ENCODE data around the gene PSMA4.
"Not testable (repeated sequence)": the region's sequence is repeated elsewhere in the genome, so short reads cannot be mapped to it uniquely, and the experiment has no call there.

PSMA4 gene

GRCh38 chr15:78533331-78533730 lies 6.9 kb upstream of the PSMA4 start:
- Histone ChIP-seq H3K9ac (ENCODE audit: low read length) (no peak overlapping the region), H3K27me3 (ENCODE audit: control insufficient read depth in 1 of 2, insufficient read depth in 2 of 2, low read length in 2 of 2) (no peaks in the 10 kb centered on the region), H3K36me3 (ENCODE audit: insufficient read depth, low read length) (no peaks in the 10 kb centered on the region), H3K9me3 (ENCODE audit: low read length) (no peaks in the 10 kb centered on the region), H3K4me3 (ENCODE audit: low read depth in 1 of 2, low read length in 2 of 2) (no peak overlapping the region), H3K4me1 (ENCODE audit: insufficient read depth, low read length) (no peaks in the 10 kb centered on the region), H3K27ac (ENCODE audit: low read depth, low read length) (no peak overlapping the region)

- H3K9me3 ChIP-seq (ENCODE audit: low read length) = no peaks in the 10 kb centered on the region
- no peak overlapping the region for H3K4me3 ChIP-seq (ENCODE audit: low read depth in 1 of 2, low read length in 2 of 2)
- H3K27ac ChIP-seq (ENCODE audit: low read depth, low read length) = no peak overlapping the region
- peaks cover 4% of the 10 kb centered on the region for H3K4me1 ChIP-seq (ENCODE audit: insufficient read depth, low read length)
- no peak overlapping the region for H3K9ac ChIP-seq (ENCODE audit: low read length)
- no peaks in the 10 kb centered on the region for H3K36me3 ChIP-seq (ENCODE audit: insufficient read depth, low read length)
- H3K27me3 ChIP-seq (ENCODE audit: control insufficient read depth in 1 of 2, insufficient read depth in 2 of 2, low read length in 2 of 2) = no peaks in the 10 kb centered on the region
Observed at GRCh38 chr15:78536134-78536533, 4.1 kb upstream of the PSMA4 start.

GRCh38 chr15:78537266-78537905 lies 2.9 kb upstream of the PSMA4 start:
- Histone ChIP-seq H3K27me3 (ENCODE audit: control insufficient read depth in 1 of 2, insufficient read depth in 2 of 2, low read length in 2 of 2) (no peaks in the 10 kb centered on the region), H3K36me3 (ENCODE audit: insufficient read depth, low read length) (peaks cover 3% of the 10 kb centered on the region), H3K9me3 (ENCODE audit: low read length) (no peaks in the 10 kb centered on the region), H3K4me3 (ENCODE audit: low read depth in 1 of 2, low read length in 2 of 2) (no peak overlapping the region), H3K4me1 (ENCODE audit: insufficient read depth, low read length) (peaks cover 13% of the 10 kb centered on the region), H3K9ac (ENCODE audit: low read length) (no peak overlapping the region), H3K27ac (ENCODE audit: low read depth, low read length) (no peak overlapping the region)

GRCh38 chr15:78538358-78538757 lies 1.9 kb upstream of the PSMA4 start:
- no peaks in the 10 kb centered on the region for H3K27me3 ChIP-seq (ENCODE audit: control insufficient read depth in 1 of 2, insufficient read depth in 2 of 2, low read length in 2 of 2)
- H3K27ac ChIP-seq (ENCODE audit: low read depth, low read length) = no peak overlapping the region
- no peak overlapping the region for H3K9ac ChIP-seq (ENCODE audit: low read length)
- H3K4me3 ChIP-seq (ENCODE audit: low read depth in 1 of 2, low read length in 2 of 2) = no peak overlapping the region
- H3K9me3 ChIP-seq (ENCODE audit: low read length) = no peaks in the 10 kb centered on the region
- peaks cover 17% of the 10 kb centered on the region for H3K4me1 ChIP-seq (ENCODE audit: insufficient read depth, low read length)
- H3K36me3 ChIP-seq (ENCODE audit: insufficient read depth, low read length) = peaks cover 12% of the 10 kb centered on the region

GRCh38 chr15:78539464-78540140 lies 642 bp upstream of the PSMA4 start:
- H3K4me3 ChIP-seq (ENCODE audit: low read depth in 1 of 2, low read length in 2 of 2) = peak overlapping the region; percentile 54 to 92
- peaks cover 14% of the 10 kb centered on the region for H3K36me3 ChIP-seq (ENCODE audit: insufficient read depth, low read length)

GRCh38 chr15:78540871-78541743 lies 863 bp downstream of the PSMA4 start:
- H3K9ac ChIP-seq (ENCODE audit: low read length) = peak overlapping the region; percentile 97
- peaks cover 28% of the 10 kb centered on the region for H3K36me3 ChIP-seq (ENCODE audit: insufficient read depth, low read length)
- H3K9me3 ChIP-seq (ENCODE audit: low read length) = no peaks in the 10 kb centered on the region
- H3K4me1 ChIP-seq (ENCODE audit: insufficient read depth, low read length) = peaks cover 17% of the 10 kb centered on the region
- peak overlapping the region; percentile 99 for H3K27ac ChIP-seq (ENCODE audit: low read depth, low read length)
- H3K27me3 ChIP-seq (ENCODE audit: control insufficient read depth in 1 of 2, insufficient read depth in 2 of 2, low read length in 2 of 2) = no peaks in the 10 kb centered on the region
- H3K4me3 ChIP-seq (ENCODE audit: low read depth in 1 of 2, low read length in 2 of 2) = peak overlapping the region; percentile 54 to 92

More at GRCh38 chr15:78539464-78540140, 642 bp upstream of the PSMA4 start:
- H3K9me3 ChIP-seq (ENCODE audit: low read length); H3K27me3 ChIP-seq (ENCODE audit: control insufficient read depth in 1 of 2, insufficient read depth in 2 of 2, low read length in 2 of 2): not testable (repeated sequence)
- peaks cover 17% of the 10 kb centered on the region for H3K4me1 ChIP-seq (ENCODE audit: insufficient read depth, low read length)
- peak overlapping the region; percentile 97 for H3K9ac ChIP-seq (ENCODE audit: low read length)
- peak overlapping the region; percentile 99 for H3K27ac ChIP-seq (ENCODE audit: low read depth, low read length)

- Histone ChIP-seq H3K36me3 (ENCODE audit: insufficient read depth, low read length) (peaks cover 34% of the 10 kb centered on the region), H3K9me3 (ENCODE audit: low read length) (no peaks in the 10 kb centered on the region), H3K4me1 (ENCODE audit: insufficient read depth, low read length) (peaks cover 17% of the 10 kb centered on the region), H3K27ac (ENCODE audit: low read depth, low read length) (no peak overlapping the region), H3K4me3 (ENCODE audit: low read depth in 1 of 2, low read length in 2 of 2) (peak overlapping the region in 1 of 2 donors; percentile 92), H3K27me3 (ENCODE audit: control insufficient read depth in 1 of 2, insufficient read depth in 2 of 2, low read length in 2 of 2) (no peaks in the 10 kb centered on the region), H3K9ac (ENCODE audit: low read length) (peak overlapping the region; percentile 97)
Observed at GRCh38 chr15:78541744-78542034, 1.4 kb downstream of the PSMA4 start.

- no peak overlapping the region for H3K9ac ChIP-seq (ENCODE audit: low read length)
- no peak overlapping the region for H3K4me3 ChIP-seq (ENCODE audit: low read depth in 1 of 2, low read length in 2 of 2)
- H3K4me1 ChIP-seq (ENCODE audit: insufficient read depth, low read length) = peaks cover 17% of the 10 kb centered on the region
- peaks cover 43% of the 10 kb centered on the region for H3K36me3 ChIP-seq (ENCODE audit: insufficient read depth, low read length)
- no peaks in the 10 kb centered on the region for H3K27me3 ChIP-seq (ENCODE audit: control insufficient read depth in 1 of 2, insufficient read depth in 2 of 2, low read length in 2 of 2)
- no peak overlapping the region for H3K27ac ChIP-seq (ENCODE audit: low read depth, low read length)
- no peaks in the 10 kb centered on the region for H3K9me3 ChIP-seq (ENCODE audit: low read length)
Observed at GRCh38 chr15:78542647-78543046, 2.4 kb downstream of the PSMA4 start.

GRCh38 chr15:78550194-78550593 lies 9.9 kb downstream of the PSMA4 start:
- Histone ChIP-seq H3K4me1 (ENCODE audit: insufficient read depth, low read length) (no peaks in the 10 kb centered on the region), H3K36me3 (ENCODE audit: insufficient read depth, low read length) (peaks cover 61% of the 10 kb centered on the region), H3K9me3 (ENCODE audit: low read length) (no peaks in the 10 kb centered on the region), H3K9ac (ENCODE audit: low read length) (no peak overlapping the region), H3K27me3 (ENCODE audit: control insufficient read depth in 1 of 2, insufficient read depth in 2 of 2, low read length in 2 of 2) (no peaks in the 10 kb centered on the region), H3K27ac (ENCODE audit: low read depth, low read length) (no peak overlapping the region), H3K4me3 (ENCODE audit: low read depth in 1 of 2, low read length in 2 of 2) (no peak overlapping the region)

GRCh38 chr15:78550815-78551214 lies 10.6 kb downstream of the PSMA4 start:
- peaks cover 55% of the 10 kb centered on the region for H3K36me3 ChIP-seq (ENCODE audit: insufficient read depth, low read length)
- H3K27ac ChIP-seq (ENCODE audit: low read depth, low read length) = no peak overlapping the region
- H3K4me1 ChIP-seq (ENCODE audit: insufficient read depth, low read length) = no peaks in the 10 kb centered on the region
- no peaks in the 10 kb centered on the region for H3K9me3 ChIP-seq (ENCODE audit: low read length)
- H3K9ac ChIP-seq (ENCODE audit: low read length) = no peak overlapping the region
- no peaks in the 10 kb centered on the region for H3K27me3 ChIP-seq (ENCODE audit: control insufficient read depth in 1 of 2, insufficient read depth in 2 of 2, low read length in 2 of 2)
- no peak overlapping the region for H3K4me3 ChIP-seq (ENCODE audit: low read depth in 1 of 2, low read length in 2 of 2)

GRCh38 chr15:78551902-78552301 lies 11.7 kb downstream of the PSMA4 start:
- Histone ChIP-seq H3K27me3 (ENCODE audit: control insufficient read depth in 1 of 2, insufficient read depth in 2 of 2, low read length in 2 of 2) (no peaks in the 10 kb centered on the region), H3K9me3 (ENCODE audit: low read length) (no peaks in the 10 kb centered on the region), H3K9ac (ENCODE audit: low read length) (no peak overlapping the region), H3K4me3 (ENCODE audit: low read depth in 1 of 2, low read length in 2 of 2) (no peak overlapping the region), H3K36me3 (ENCODE audit: insufficient read depth, low read length) (peaks cover 44% of the 10 kb centered on the region), H3K27ac (ENCODE audit: low read depth, low read length) (no peak overlapping the region), H3K4me1 (ENCODE audit: insufficient read depth, low read length) (no peaks in the 10 kb centered on the region)

All from muscle layer of colon (tissue), 2 donors.